Muscle layer of duodenum (tissue), 2 donors: ENCODE measurements around the gene APLP1.
"Not testable (repeated sequence)": the region's sequence is repeated elsewhere in the genome, so short reads cannot be mapped to it uniquely, and the experiment has no call there.

Source experiments
- H3K27ac ChIP-seq: one replicate; pipeline ENCODE4 v1.7.0; 2013; ENCODE audit warnings: mild to moderate bottlenecking, low read length
- H3K27me3 ChIP-seq: one replicate; pipeline ENCODE4 v1.7.0; 2013; ENCODE audit warnings: low read depth, mild to moderate bottlenecking, control low read depth, low read length
- H3K36me3 ChIP-seq, 2 donors: one replicate each; pipeline ENCODE4 v1.7.0; 2013; ENCODE audit warnings: low read length in 2 of 2, control low read depth in 1 of 2, mild to moderate bottlenecking in 1 of 2; ENCODE audit not compliant: insufficient read depth in 2 of 2, control insufficient read depth in 1 of 2
- H3K4me1 ChIP-seq, 2 donors: one replicate each; pipeline ENCODE4 v1.7.0; 2013; ENCODE audit warnings: low read length in 2 of 2, mild to moderate bottlenecking in 2 of 2, control low read depth in 1 of 2, moderate library complexity in 1 of 2; ENCODE audit not compliant: insufficient read depth in 2 of 2, control insufficient read depth in 1 of 2
- H3K4me3 ChIP-seq, 2 donors: one replicate each; pipeline ENCODE4 v1.7.0; 2013; ENCODE audit warnings: low read length in 2 of 2, low read depth in 1 of 2, mild to moderate bottlenecking in 1 of 2
- H3K9me3 ChIP-seq, 2 donors: one replicate each; pipeline ENCODE4 v1.7.0; 2013; ENCODE audit warnings: low read length in 2 of 2, control low read depth in 1 of 2, mild to moderate bottlenecking in 1 of 2; ENCODE audit not compliant: control insufficient read depth in 1 of 2
- donor health status: healthy.

The APLP1 gene

GRCh38 chr19:35869327-35870123 lies 1.2 kb downstream of the APLP1 start:
- peaks cover 18% of the 10 kb centered on the region for H3K27me3 ChIP-seq
- H3K9me3 ChIP-seq: no peaks in the 10 kb centered on the region
- H3K4me1 ChIP-seq: peaks cover 10 to 23% of the 10 kb centered on the region in 2 donors
- no peak overlapping the region for H3K27ac ChIP-seq
- H3K36me3 ChIP-seq: no peaks in the 10 kb centered on the region
- peak overlapping the region; percentile 26 to 60 for H3K4me3 ChIP-seq

GRCh38 chr19:35870124-35870736 lies 1.9 kb downstream of the APLP1 start:
- H3K27me3 ChIP-seq: peaks cover 18% of the 10 kb centered on the region
- H3K4me3 ChIP-seq: peak overlapping the region; percentile 26 to 60
- not testable (repeated sequence) for H3K9me3 ChIP-seq, H3K36me3 ChIP-seq, H3K27ac ChIP-seq
- peaks cover 10 to 23% of the 10 kb centered on the region in 2 donors for H3K4me1 ChIP-seq

- peaks cover 18% of the 10 kb centered on the region for H3K27me3 ChIP-seq
- no peak overlapping the region for H3K4me3 ChIP-seq
- H3K36me3 ChIP-seq: no peaks in the 10 kb centered on the region
- H3K27ac ChIP-seq: no peak overlapping the region
- peaks cover 10 to 23% of the 10 kb centered on the region in 2 donors for H3K4me1 ChIP-seq
- H3K9me3 ChIP-seq: no peaks in the 10 kb centered on the region
Observed at GRCh38 chr19:35870798-35871197, 2.4 kb downstream of the APLP1 start.

GRCh38 chr19:35871611-35872010 lies 3.2 kb downstream of the APLP1 start:
- H3K27ac ChIP-seq: no peak overlapping the region
- no peaks in the 10 kb centered on the region for H3K9me3 ChIP-seq
- peaks cover 10 to 23% of the 10 kb centered on the region in 2 donors for H3K4me1 ChIP-seq
- no peak overlapping the region for H3K4me3 ChIP-seq
- H3K27me3 ChIP-seq: peaks cover 18% of the 10 kb centered on the region
- H3K36me3 ChIP-seq: no peaks in the 10 kb centered on the region

GRCh38 chr19:35872180-35872579 lies 3.8 kb downstream of the APLP1 start:
- Histone ChIP-seq H3K27me3 (peaks cover 18% of the 10 kb centered on the region), H3K36me3 (no peaks in the 10 kb centered on the region), H3K9me3 (no peaks in the 10 kb centered on the region), H3K4me1 (peaks cover 10 to 23% of the 10 kb centered on the region in 2 donors), H3K27ac (no peak overlapping the region), H3K4me3 (no peak overlapping the region)

GRCh38 chr19:35874392-35874930 lies 6.1 kb downstream of the APLP1 start:
- no peak overlapping the region for H3K27ac ChIP-seq
- H3K4me1 ChIP-seq: peaks cover 6 to 10% of the 10 kb centered on the region in 2 donors
- H3K9me3 ChIP-seq: no peaks in the 10 kb centered on the region
- peaks cover 6% of the 10 kb centered on the region for H3K27me3 ChIP-seq
- H3K36me3 ChIP-seq: no peaks in the 10 kb centered on the region
- no peak overlapping the region for H3K4me3 ChIP-seq

- H3K27me3 ChIP-seq: no peaks in the 10 kb centered on the region
- no peak overlapping the region for H3K27ac ChIP-seq
- H3K4me1 ChIP-seq: peaks cover 0 to 4% of the 10 kb centered on the region in 2 donors
- no peaks in the 10 kb centered on the region for H3K36me3 ChIP-seq
- H3K4me3 ChIP-seq: no peak overlapping the region
- H3K9me3 ChIP-seq: no peaks in the 10 kb centered on the region
Observed at GRCh38 chr19:35879068-35879467, 10.7 kb downstream of the APLP1 start.

GRCh38 chr19:35879770-35880317 lies 11.5 kb downstream of the APLP1 start:
- H3K27ac ChIP-seq: no peak overlapping the region
- no peak overlapping the region for H3K4me3 ChIP-seq
- H3K9me3 ChIP-seq: no peaks in the 10 kb centered on the region
- peaks cover 0 to 4% of the 10 kb centered on the region in 2 donors for H3K4me1 ChIP-seq
- no peaks in the 10 kb centered on the region for H3K27me3 ChIP-seq
- H3K36me3 ChIP-seq: no peaks in the 10 kb centered on the region

GRCh38 chr19:35882114-35882832 lies 13.9 kb downstream of the APLP1 start:
- Histone ChIP-seq H3K4me3 (no peak overlapping the region), H3K9me3 (no peaks in the 10 kb centered on the region), H3K36me3 (peaks cover 0 to 3% of the 10 kb centered on the region in 2 donors), H3K27me3 (no peaks in the 10 kb centered on the region), H3K4me1 (peaks cover 0 to 4% of the 10 kb centered on the region in 2 donors), H3K27ac (no peak overlapping the region)

GRCh38 chr19:35883882-35884281 lies 15.5 kb downstream of the APLP1 start:
- no peak overlapping the region for H3K27ac ChIP-seq
- H3K27me3 ChIP-seq: no peaks in the 10 kb centered on the region
- H3K9me3 ChIP-seq: no peaks in the 10 kb centered on the region
- peaks cover 0 to 4% of the 10 kb centered on the region in 2 donors for H3K4me1 ChIP-seq
- H3K4me3 ChIP-seq: no peak overlapping the region
- H3K36me3 ChIP-seq: peaks cover 8 to 16% of the 10 kb centered on the region in 2 donors

- H3K36me3 ChIP-seq: peaks cover 14 to 30% of the 10 kb centered on the region in 2 donors
- H3K4me1 ChIP-seq: no peaks in the 10 kb centered on the region
- H3K27me3 ChIP-seq: no peaks in the 10 kb centered on the region
- H3K9me3 ChIP-seq: no peaks in the 10 kb centered on the region
- no peak overlapping the region for H3K4me3 ChIP-seq
- H3K27ac ChIP-seq: no peak overlapping the region
Observed at GRCh38 chr19:35885225-35885738, 16.9 kb downstream of the APLP1 start.
